Psoas muscle (tissue), 8 donors: ENCODE results near the gene ITGB5. TPM values are rescaled to one million over a fixed set of nuclear protein-coding genes. Genes with fewer than 3 reads are reported as not detected.

Experiments used
- ATAC-seq, 4 donors: fragments of 200-7000 bp; cut with Tn5 transposase; one replicate each; pipeline ENCODE4 v1.9.1; 2020; ENCODE audit warnings: moderate library complexity in 3 of 4, mild to moderate bottlenecking in 2 of 4
- DNase-seq, 2 donors: peaks; one replicate each; pipeline ENCODE4 v3.0.0-alpha.2; 2020
- H3K27ac ChIP-seq: fragments of 200-600 bp; one replicate; pipeline ENCODE4 v1.8.0; 2022
- H3K27me3 ChIP-seq, 3 donors: fragments of 200-600 bp in 1 of 3; one replicate each; pipeline versions ENCODE4 v1.6.1 to v1.8.0; 2013 to 2022; ENCODE audit warnings: low read length in 2 of 3, mild to moderate bottlenecking in 2 of 3, moderate library complexity in 1 of 3; ENCODE audit not compliant: insufficient read depth in 3 of 3
- H3K36me3 ChIP-seq, 2 donors: fragments of 200-600 bp in 1 of 2; one replicate each; pipeline versions ENCODE4 v1.6.1 to v1.8.0; 2013 to 2022; ENCODE audit warnings: low read depth in 1 of 2, mild to moderate bottlenecking in 1 of 2, moderate library complexity in 1 of 2; ENCODE audit not compliant: insufficient read depth in 1 of 2
- H3K4me1 ChIP-seq: fragments of 200-600 bp; one replicate; pipeline ENCODE4 v1.8.0; 2022
- H3K4me3 ChIP-seq: fragments of 200-600 bp; one replicate; pipeline ENCODE4 v1.8.0; 2022; ENCODE audit warnings: mild to moderate bottlenecking
- H3K9me3 ChIP-seq: fragments of 200-600 bp; one replicate; pipeline ENCODE4 v1.8.0; 2022
- CTCF ChIP-seq: fragments of 200-600 bp; IDR thresholded peaks from one replicate; pipeline ENCODE4 v1.8.0; 2022; ENCODE audit warnings: antibody characterized with exemption
- WGBS, 3 donors: extraction: QIAGEN DNeasy Blood & Tissue Kit; methylation state at CpG; one replicate each; pipeline versions ENCODE4 v1.1.6 to v1.1.7; 2013; 5-methylcytosine and 5-hydroxymethylcytosine counted together
- intact Hi-C, 2 donors: fragments of 100-400 bp; cut with DNase I; formaldehyde crosslinking; loops; one replicate each; pipeline versions ENCODE4 v1.11.0 to v1.14.2; 2022
- polyA plus RNA-seq, 3 donors: library from polyadenylated mRNA; stranded (reverse); fragments of 200-250 nt; gene quantifications; one replicate each; pipeline ENCODE4 v1.2.3, GENCODE V29; 2013
- total RNA-seq, 4 donors: library from RNA; stranded (reverse); fragmentation: NEBNext Ultra II Directional in 2 of 4; extraction: Animal tissue kit (Norgen Biotek cat#: 25700) in 2 of 4; gene quantifications; one replicate each; pipeline versions ENCODE4 v1.2.1 to v1.2.4, GENCODE V29; 2021 to 2023
- donor health status: healthy with polysubstance abuse.
- donor health status: DM: no; HTN: no; CAD: no; lungs with moderate emphysema.
- donor health status: Bipolar disorder and iron deficiency.
- donor health status: healthy.
- donor health status: DM: yes; HTN: yes; CAD: no.
- donor health status: DM: no; HTN: no; CAD: no.
- donor health status: DM: no; HTN: no; CAD: no.
- donor health status: DM: yes; HTN: yes; CAD: no.

The ITGB5 gene
- total and polyA plus RNA-seq, 7 donors: 19.3 to 61.5 (median 37.5) TPM

- Histone ChIP-seq H3K36me3 (no peaks in the 10 kb centered on the region), H3K9me3 (no peaks in the 10 kb centered on the region), H3K4me3 (peak overlapping the region; percentile 5), H3K27me3 (no peaks in the 10 kb centered on the region), H3K4me1 (peaks cover 40% of the 10 kb centered on the region), H3K27ac (peak overlapping the region; percentile 92)
- peak; percentile 95 to 96 (median 95) for ATAC-seq
- DNase-seq: peak; percentile 90 to 94
- intact Hi-C loops: loop anchor here in 1 of 2 donors (1.0 kb wide), 1 partner anchor 54 kb away; no protein-coding TSS in a partner anchor
- 0 to 5% (median 4%) methylated on average over 15 of the region's 15 CpGs for WGBS, 3 donors
- TF ChIP-seq CTCF: no peak
Measured at GRCh38 chr3:124780761-124781475, 106.2 kb downstream of the ITGB5 start.

- intact Hi-C loops: no loop called here
- Histone ChIP-seq H3K9me3 (no peaks in the 10 kb centered on the region), H3K36me3 (no peaks in the 10 kb centered on the region), H3K27me3 (no peaks in the 10 kb centered on the region), H3K27ac (peak overlapping the region; percentile 92), H3K4me1 (peaks cover 38% of the 10 kb centered on the region), H3K4me3 (peak overlapping the region; percentile 26)
- 3 to 9% (median 4%) methylated on average over 8 of the region's 8 CpGs for WGBS, 3 donors
- ATAC-seq (peak; percentile 55 to 66 (median 58)), DNase-seq (peak; percentile 81 to 88)
- TF ChIP-seq CTCF: no peak
Measured at GRCh38 chr3:124780356-124780755, 106.8 kb downstream of the ITGB5 start.

- intact Hi-C loops: no loop called here
- H3K36me3 ChIP-seq: no peaks in the 10 kb centered on the region
- no peaks in the 10 kb centered on the region for H3K9me3 ChIP-seq
- H3K4me3 ChIP-seq: peak overlapping the region; percentile 26
- H3K27me3 ChIP-seq: no peaks in the 10 kb centered on the region
- ATAC-seq (peak in 1 of 4 donors; percentile 3), DNase-seq (peak in 1 of 2 donors; percentile 57)
- TF ChIP-seq CTCF: no peak
- peak overlapping the region; percentile 92 for H3K27ac ChIP-seq
- 54 to 70% (median 65%) methylated on average over 8 to 9 of the region's 9 CpGs for WGBS, 3 donors
- peaks cover 42% of the 10 kb centered on the region for H3K4me1 ChIP-seq
Measured at GRCh38 chr3:124779751-124780191, 107.4 kb downstream of the ITGB5 start.

GRCh38 chr3:124779116-124779515, 108.0 kb downstream of the ITGB5 start:
- H3K9me3 ChIP-seq: no peaks in the 10 kb centered on the region
- no peak for TF ChIP-seq CTCF
- ATAC-seq: no peak
- 80 to 92% (median 88%) methylated on average over 7 of the region's 7 CpGs for WGBS, 3 donors
- no peaks in the 10 kb centered on the region for H3K36me3 ChIP-seq
- H3K4me3 ChIP-seq: no peak overlapping the region
- no peaks in the 10 kb centered on the region for H3K27me3 ChIP-seq
- H3K4me1 ChIP-seq: peaks cover 48% of the 10 kb centered on the region
- no peak for DNase-seq
- intact Hi-C loops: no loop called here
- H3K27ac ChIP-seq: peak overlapping the region; percentile 92
